Activated CD4-positive, alpha-beta T cell treated with anti-CD3 and anti-CD28 coated beads, Interleukin-2, amount 50 U/mL, for 16 hours (primary cell): ENCODE data around the gene FOSL1.
"Not testable (repeated sequence)": the region's sequence is repeated elsewhere in the genome, so short reads cannot be mapped to it uniquely, and the experiment has no call there.

Experiments
- DNase-seq: peaks from one replicate; pipeline ENCODE4 v3.0.0-alpha.2; 2020

FOSL1 gene

GRCh38 chr11:65849771-65850216 lies 50.4 kb downstream of the FOSL1 start:
- DNase-seq: no peak

DNA sequence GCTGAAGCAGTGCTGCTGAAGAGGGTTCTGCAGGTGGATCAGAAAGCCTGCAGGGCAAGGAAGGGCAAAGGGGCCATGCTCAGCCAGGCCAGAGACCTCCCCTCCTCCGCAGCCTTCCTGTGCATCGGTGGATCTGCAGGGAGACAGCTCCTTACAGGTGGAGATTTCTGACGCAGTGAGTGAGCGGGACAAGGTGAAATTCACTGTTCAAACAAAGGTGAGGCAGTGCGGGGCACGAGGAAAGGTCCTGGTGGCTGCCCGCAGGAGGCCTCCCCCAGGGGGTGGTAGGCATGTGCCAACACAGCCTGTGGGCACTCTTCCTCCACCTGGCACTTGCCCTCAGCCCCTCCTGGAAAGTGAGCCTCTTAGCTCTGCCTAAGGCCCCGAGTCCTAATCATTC lies 50.8 kb downstream of the FOSL1 start:
- no peak for DNase-seq

DNA sequence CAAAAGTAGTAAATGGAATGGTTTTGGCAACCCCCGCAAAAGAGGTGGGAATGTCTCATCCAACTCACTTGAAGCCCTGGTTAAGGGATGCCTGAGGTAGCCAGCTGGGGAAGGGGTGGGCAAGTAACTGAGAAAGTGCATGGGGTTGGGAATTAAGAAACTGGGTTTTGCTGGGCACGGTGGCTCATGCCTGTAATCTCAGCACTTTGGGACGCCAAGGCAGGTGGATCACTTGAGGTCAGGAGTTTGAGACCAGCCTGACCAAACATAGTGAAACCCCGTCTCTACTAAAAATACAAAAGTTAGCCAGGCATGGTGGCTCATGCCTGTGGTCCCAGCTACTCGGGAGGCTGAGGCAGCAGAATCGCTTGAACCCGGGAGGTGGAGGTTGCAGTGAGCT lies 51.5 kb downstream of the FOSL1 start:
- not testable (repeated sequence) for DNase-seq

GRCh38 chr11:65847746-65848145 lies 52.4 kb downstream of the FOSL1 start:
- DNase-seq: no peak

- no peak for DNase-seq
Observed at GRCh38 chr11:65844231-65844872, 55.8 kb downstream of the FOSL1 start.

DNA sequence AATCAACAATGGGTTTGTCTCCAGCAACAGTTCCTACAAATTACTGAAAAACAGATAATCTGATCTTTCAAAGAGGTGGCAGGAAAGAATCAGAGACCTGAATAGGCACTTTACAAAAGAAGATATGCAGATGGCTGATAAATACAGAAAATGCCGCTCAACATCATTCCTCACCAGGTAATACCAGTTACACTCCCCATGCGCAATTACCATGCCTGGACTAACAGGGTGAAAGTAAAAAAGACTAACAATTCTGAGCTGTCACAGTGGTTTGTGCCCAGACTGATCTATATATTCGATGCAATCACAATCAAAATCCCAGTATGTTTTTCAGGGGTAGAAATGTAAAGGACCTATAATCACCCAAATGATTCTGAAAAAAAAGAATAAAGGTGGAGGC lies 56.4 kb downstream of the FOSL1 start:
- no peak for DNase-seq

GRCh38 chr11:65842144-65842543 lies 58.0 kb downstream of the FOSL1 start:
- DNase-seq: no peak
